Measurements from ENCODE around the gene BOLA2B.

The BOLA2B gene

DNA sequence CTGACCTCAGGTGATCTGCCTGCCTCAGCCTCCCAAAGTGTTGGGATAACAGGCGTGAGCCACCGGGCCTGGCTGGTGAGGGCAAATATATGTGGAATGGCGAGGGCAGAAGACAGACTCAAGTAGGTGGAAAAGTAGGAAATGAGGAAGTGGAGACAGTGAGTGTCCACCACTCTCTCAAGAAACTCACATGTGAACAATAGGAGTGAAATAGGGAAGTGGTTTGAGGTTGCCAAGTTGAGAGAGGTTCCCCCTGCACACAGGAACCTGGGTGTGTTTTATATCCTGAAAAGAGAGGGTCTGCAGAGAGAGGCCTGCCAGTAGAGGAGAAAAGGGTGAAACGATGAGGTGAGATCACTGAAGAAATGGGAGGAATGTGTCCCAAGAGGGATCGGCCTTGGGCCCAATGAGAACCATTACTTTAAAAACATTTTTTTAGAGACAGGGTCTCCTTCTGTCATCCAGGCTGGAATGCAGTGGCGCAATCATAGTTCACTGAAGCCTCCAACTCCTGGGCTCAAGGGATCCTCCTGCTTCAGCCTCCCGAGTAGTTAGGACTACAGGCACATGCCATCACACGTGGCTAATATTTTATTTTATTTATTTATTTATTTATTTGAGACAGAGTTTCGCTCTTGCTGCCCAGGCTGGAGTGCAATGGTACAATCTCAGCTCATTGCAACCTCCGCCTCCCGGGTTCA, 27.1 kb downstream of the BOLA2B start:
- no peak for DNase-seq (ENCODE audit: low read depth)
- H3K4me3 ChIP-seq (ENCODE audit: low read length) = no peak overlapping the region
- TF ChIP-seq, protein P1, sequence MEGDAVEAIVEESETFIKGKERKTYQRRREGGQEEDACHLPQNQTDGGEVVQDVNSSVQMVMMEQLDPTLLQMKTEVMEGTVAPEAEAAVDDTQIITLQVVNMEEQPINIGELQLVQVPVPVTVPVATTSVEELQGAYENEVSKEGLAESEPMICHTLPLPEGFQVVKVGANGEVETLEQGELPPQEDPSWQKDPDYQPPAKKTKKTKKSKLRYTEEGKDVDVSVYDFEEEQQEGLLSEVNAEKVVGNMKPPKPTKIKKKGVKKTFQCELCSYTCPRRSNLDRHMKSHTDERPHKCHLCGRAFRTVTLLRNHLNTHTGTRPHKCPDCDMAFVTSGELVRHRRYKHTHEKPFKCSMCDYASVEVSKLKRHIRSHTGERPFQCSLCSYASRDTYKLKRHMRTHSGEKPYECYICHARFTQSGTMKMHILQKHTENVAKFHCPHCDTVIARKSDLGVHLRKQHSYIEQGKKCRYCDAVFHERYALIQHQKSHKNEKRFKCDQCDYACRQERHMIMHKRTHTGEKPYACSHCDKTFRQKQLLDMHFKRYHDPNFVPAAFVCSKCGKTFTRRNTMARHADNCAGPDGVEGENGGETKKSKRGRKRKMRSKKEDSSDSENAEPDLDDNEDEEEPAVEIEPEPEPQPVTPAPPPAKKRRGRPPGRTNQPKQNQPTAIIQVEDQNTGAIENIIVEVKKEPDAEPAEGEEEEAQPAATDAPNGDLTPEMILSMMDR (conservative IDR thresholded peaks at IDR 0.05; ENCODE audit: low read depth, low read length) = no peak

DNA sequence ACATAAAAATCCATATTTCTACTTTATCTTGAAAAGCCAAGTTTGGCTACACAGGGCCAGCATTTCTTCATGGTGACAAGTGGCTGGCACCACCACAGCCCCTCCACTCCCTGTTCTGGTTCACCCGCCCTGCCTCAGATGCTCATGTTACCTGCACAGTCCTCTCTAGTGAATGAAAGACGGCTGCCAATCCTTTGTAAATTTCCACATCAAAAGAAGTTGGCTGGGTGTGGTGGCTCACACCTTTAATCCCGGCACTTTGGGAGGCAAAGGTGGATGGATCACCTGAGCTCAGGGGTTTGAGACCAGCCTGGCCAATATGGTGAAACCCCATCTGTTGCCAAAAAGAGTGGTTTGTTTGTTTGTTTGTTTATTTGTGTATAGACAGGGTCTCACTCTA, 29.9 kb downstream of the BOLA2B start:
- DNase-seq (ENCODE audit: low read depth) = no peak
- H3K4me3 ChIP-seq (ENCODE audit: low read length) = no peak overlapping the region
- TF ChIP-seq, protein P1 (conservative IDR thresholded peaks at IDR 0.05; ENCODE audit: low read depth, low read length) = no peak

- no peak for DNase-seq (ENCODE audit: low read depth)
- no peak overlapping the region for H3K4me3 ChIP-seq (ENCODE audit: low read length)
- TF ChIP-seq, protein P1 (conservative IDR thresholded peaks at IDR 0.05; ENCODE audit: low read depth, low read length) = no peak
These were observed 36.3 kb downstream of the BOLA2B start for GRCh38 chr16:30157214-30157613.

DNA sequence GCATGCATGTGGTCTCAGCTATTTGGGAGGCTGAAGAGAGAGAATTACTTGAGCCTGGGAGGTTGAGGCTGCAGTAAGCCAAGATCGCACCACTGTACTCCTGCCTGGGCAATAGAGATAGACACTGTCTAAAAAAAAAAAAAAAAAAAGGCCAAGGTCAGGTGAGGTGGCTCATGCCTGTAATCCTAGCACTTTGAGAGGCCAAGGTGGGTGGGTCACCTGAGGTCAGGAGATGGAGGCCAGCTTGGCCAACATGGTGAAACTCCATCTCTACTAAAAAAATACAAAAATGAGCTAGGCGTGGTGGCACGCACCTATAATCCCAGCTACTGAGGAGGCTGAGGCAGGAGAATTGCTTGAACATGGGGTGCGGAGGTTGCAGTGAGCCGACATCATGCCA, 38.3 kb downstream of the BOLA2B start:
- no peak overlapping the region for H3K4me3 ChIP-seq (ENCODE audit: low read length)
- no peak for DNase-seq (ENCODE audit: low read depth)
- TF ChIP-seq, protein P1 (conservative IDR thresholded peaks at IDR 0.05; ENCODE audit: low read depth, low read length) = no peak

DNA sequence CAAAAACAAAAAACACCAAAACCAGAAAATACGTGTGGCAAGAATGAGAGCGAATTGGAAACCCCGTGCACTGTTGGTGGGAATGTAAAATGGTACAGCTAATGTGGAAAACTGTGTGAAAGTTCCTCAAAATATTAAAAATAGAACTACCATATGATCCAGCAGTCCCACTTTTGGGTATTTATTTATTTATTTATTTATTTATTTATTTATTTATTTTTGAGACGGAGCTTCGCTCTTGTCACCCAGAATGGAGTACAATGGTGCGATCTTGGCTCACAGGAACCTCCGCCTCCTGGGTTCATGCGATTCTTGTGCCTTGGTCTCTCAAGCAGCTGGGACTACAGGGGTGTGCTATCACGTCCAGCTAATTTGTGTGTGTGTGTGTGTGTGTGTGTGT, 40.9 kb downstream of the BOLA2B start:
- TF ChIP-seq, protein P1 (conservative IDR thresholded peaks at IDR 0.05; ENCODE audit: low read depth, low read length) = no peak
- no peak overlapping the region for H3K4me3 ChIP-seq (ENCODE audit: low read length)
- DNase-seq (ENCODE audit: low read depth) = no peak

DNA sequence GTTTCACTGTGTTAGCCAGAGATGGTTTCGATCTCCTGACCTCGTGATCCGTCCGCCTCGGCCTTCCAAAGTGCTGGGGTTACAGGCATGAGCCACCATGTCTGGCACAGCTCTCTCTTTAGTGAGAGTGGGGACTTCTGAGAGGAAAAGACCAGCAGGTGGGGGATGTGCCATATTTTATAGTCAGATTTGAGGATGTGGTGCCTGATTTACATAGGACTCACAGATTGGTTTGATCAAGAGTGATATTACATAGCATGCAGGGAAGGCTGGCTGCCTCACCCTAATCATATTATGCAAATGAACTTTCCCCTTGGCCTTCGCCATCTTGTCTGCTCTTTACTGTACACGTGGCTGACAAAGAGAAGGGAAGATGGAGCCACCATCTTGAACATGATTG, 42.4 kb downstream of the BOLA2B start:
- DNase-seq (ENCODE audit: low read depth) = no peak
- TF ChIP-seq, protein P1 (conservative IDR thresholded peaks at IDR 0.05; ENCODE audit: low read depth, low read length) = no peak
- H3K4me3 ChIP-seq (ENCODE audit: low read length) = no peak overlapping the region

GRCh38 chr16:30149250-30149930, 44.1 kb downstream of the BOLA2B start:
- DNase-seq (ENCODE audit: low read depth) = no peak
- H3K4me3 ChIP-seq (ENCODE audit: low read length) = no peak overlapping the region
- TF ChIP-seq, protein P1 (conservative IDR thresholded peaks at IDR 0.05; ENCODE audit: low read depth, low read length) = no peak

Data from retinal pigment epithelial cell (primary cell).